Activated CD4-positive, alpha-beta T cell treated with anti-CD3 and anti-CD28 coated beads, Interleukin-2, amount 50 U/mL, for 4 hours (primary cell): ENCODE data around the gene ZNF92.
"Not testable (repeated sequence)": the region's sequence is repeated elsewhere in the genome, so short reads cannot be mapped to it uniquely, and the experiment has no call there.

ENCODE experiments used
- DNase-seq, 2 experiments: peaks; one replicate each; pipeline ENCODE4 v3.0.0-alpha.2; 2020

The ZNF92 gene

GRCh38 chr7:65429642-65430343 is 56.1 kb downstream of the ZNF92 start:
- DNase-seq = no peak

- no peak for DNase-seq
These were observed 56.9 kb downstream of the ZNF92 start for GRCh38 chr7:65430344-65431186.

GRCh38 chr7:65434307-65434706 is 60.7 kb downstream of the ZNF92 start:
- DNase-seq = no peak

- no peak for DNase-seq
These were observed 62.5 kb downstream of the ZNF92 start for GRCh38 chr7:65436163-65436562.

- no peak for DNase-seq
These were observed 64.9 kb downstream of the ZNF92 start for GRCh38 chr7:65438598-65438997.

- no peak for DNase-seq
These were observed 67.4 kb downstream of the ZNF92 start for GRCh38 chr7:65441010-65441409.

- DNase-seq = no peak
These were observed 70.7 kb downstream of the ZNF92 start for GRCh38 chr7:65444205-65444842.

DNA sequence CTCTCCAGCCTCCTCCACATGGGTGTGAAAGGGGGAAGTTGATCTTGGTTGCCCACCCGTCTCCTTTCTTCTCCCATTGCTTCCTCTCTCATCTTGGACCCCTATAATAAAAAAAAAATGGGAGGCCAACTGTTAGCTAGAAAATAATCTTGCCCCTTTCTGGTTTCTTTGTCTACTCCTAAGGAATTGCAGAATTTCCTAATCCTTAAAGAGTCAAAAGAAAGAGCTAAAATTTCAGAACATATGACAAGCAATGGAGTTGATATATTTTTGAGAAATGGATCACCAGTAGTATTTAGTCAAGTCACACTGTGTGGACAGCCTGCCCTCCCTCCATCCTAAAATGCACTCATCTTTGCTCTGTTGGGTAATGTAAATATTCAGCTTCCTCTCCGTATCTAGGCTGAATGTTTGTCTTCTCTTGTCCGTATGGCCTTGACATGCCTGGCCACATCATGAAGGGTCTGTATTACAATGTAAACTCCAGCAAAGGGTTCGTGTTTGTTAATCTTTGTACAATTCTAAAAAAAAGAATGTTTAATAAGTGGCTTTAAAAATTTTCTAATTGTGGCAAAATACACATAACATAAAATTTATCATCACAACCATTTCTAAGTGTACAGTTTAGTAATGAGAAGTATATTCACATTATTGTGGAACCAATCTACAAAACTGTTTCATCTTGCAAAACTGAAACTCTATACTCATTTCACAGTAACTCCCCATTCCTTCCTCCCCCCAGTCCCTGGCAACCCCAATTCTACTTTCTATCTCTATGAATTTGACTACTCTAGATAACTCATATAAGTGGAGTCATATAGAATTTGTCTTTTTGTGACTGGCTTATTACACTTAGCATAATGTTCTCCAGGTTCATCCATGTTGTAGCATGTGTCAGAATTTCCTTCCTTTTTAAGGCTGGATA is 71.5 kb downstream of the ZNF92 start:
- DNase-seq = no peak

GRCh38 chr7:65447041-65447440 is 73.4 kb downstream of the ZNF92 start:
- DNase-seq = not testable (repeated sequence)

- DNase-seq = no peak
These were observed 75.3 kb downstream of the ZNF92 start for GRCh38 chr7:65448816-65449504.

DNA sequence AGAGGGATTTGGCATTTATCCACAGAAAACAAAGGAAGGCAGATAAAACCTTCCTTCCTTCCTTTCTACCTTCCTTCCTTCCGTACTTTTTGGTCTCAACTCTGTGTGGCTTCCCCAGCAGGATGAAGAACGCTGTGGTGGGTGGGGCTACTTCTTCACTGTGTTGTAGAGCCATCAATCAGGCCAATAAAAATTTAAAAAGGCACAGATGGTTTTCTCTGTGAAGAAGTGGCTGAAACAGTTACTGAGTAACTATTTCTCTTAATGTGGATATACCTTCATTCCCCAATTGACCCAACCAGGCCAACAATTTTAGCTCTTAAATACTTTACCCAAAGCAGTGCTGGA is 75.8 kb downstream of the ZNF92 start:
- no peak for DNase-seq
